GM19193 (cell line): ENCODE measurements around the gene SGSH.
A peak's percentile ranks its signal among the peaks of the same experiment; 100 is the strongest.

Experiments used
- POLR2A ChIP-seq: IDR thresholded peaks from 4 replicates; pipeline ENCODE4 v1.6.1; 2011; ENCODE audit not compliant: insufficient read depth, insufficient read length; ENCODE audit errors: extremely low read depth

Gene SGSH

DNA sequence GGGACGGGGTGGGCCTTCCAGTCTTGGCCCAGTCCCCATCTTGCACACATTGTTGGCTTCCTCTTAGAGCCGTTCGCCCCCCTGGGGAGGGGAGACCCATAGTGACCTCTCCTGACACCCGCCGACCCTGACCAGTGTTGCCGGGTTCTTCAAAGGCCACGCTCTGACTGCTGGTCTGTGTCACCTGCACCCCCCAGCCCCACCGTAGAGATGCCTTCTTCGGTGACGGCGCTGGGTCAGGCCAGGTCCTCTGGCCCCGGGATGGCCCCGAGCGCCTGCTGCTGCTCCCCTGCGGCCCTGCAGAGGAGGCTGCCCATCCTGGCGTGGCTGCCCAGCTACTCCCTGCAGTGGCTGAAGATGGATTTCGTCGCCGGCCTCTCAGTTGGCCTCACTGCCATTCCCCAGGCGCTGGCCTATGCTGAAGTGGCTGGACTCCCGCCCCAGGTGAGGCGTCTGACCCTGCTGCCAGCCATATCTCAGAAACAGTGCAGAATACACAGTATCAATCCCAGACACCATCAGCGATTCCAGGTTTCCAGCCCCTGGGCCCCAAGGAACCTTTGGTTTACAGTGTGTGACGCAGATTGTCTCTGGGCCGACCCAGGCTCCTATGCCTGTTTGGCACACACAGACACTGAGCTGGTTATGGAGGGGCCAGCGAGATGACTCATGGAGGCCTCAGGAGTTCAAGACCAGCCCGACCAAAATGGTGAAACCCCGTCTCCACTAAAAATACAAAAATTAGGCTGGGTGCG lies 1.4 kb upstream of the SGSH start:
- TF ChIP-seq POLR2A: no peak

DNA sequence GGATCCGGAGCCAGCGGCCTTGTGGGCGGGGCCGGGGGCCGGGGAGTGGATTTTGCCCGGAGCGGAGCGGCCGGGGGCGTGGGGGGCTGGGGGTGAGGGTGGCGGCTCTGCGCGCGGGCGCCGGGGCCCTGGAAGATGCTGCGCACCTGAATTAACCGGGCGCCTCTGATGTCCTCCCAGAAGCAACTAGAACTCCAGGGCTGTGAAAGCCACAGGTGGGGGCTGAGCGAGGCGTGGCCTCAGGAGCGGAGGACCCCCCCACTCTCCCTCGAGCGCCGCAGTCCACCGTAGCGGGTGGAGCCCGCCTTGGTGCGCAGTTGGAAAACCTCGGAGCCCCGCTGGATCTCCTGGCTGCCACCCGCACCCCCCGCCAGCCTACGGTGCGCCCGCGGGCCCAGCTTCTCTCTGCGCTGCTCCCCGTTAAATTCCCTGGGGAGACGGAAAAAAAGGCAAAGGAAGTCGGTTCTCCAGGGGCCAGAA lies 643 bp upstream of the SGSH start:
- no peak for TF ChIP-seq POLR2A

DNA sequence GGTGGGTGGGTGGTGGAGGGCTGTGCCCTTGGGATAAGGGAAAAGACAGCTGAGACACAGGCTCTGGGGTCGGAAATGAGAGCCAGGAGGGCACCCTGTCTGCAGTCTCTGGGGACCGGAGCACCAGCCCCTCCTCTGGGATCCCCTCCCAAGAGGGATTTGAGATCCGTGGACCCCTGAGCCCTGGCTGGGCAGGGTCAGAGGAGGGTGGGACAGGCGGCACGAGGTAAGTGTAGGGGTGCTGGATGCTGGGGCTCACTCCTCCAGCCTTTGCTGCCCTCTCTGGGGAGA lies 425 bp downstream of the SGSH start:
- TF ChIP-seq POLR2A: peak; percentile 35

DNA sequence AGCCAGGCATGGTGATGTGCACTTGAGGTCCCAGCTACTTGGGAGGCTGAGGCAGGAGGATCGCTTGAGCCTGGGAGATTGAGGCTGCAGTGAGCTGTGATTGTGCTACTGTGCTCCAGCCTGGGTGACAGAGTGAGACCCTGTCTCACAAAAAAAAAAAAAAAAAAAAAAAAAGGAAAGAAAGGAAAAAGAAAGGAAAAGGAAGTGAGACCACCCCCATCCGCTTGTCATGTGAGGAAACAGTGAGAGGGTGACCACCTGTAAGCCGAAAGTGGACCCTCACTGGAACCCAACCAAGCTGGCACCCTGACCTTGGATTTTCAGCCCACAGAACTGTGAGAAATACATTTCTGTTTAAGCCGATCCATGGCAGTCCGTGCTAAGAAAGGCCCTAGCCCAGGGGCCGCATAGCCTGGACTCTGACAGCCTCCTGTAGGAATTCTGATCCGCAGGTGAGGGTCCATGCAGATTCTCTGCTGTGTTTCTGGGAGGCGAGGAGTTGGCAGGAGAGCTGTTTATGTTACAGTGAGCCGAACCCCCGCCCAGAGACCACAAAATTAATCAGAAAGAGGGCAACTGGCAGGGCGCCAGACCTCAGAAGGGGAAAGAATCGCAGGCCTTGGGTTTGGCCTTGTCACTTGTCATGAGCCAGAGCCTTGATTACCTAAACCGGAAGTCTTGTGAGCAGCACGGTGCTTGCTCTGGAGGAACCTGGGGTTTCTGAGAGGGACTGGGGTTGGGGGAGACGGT lies 945 bp downstream of the SGSH start:
- no peak for TF ChIP-seq POLR2A

DNA sequence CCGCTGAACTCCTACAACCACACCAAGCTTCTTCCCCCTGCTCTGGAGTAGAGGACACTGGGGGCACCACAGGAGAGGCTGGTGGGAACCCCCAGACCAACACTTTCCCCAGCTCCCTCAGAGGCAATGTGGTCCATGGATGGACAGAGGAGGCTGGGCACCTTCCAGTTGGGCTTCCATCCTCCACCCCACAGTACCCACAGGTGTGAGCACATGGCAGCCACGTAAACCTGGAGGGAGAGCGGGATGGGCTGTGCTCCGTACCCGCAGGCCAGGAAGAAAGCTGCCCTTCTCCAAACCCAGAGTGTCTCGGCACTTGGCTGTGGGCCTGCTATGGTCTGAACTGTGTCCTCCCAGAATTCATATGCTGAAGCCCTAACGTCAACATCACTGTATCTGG lies 1.7 kb downstream of the SGSH start:
- TF ChIP-seq POLR2A: no peak

DNA sequence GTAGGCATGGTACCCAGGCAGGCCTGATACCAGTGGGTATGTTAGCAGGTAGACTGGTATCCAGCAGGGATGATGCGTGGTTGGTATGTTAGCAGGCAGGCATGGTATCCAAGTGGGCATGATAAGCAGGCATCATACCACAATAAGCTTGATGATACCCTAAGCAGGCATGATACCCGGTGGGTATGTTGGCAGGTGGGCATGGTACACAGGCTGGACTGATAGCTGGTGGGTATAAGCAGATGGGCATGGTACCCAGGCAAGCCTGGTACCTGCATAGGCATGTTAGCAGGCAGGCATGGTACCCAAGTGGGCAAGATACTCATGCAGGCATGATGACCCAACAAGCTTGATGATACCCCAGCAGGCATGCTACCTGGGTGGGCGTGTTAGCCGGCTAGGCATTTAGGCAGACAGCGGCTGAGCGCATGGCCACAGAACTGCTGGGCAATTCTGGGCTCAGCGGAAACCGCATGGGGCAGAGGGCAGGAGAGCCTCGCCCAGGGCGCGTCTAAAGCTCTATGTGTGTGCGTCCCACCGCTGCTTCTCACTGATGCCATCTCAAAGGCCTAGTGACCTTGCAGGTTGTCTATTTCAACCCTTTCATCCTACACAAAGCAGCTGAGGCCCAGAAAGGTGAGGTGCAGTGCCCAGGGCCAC lies 2.3 kb downstream of the SGSH start:
- no peak for TF ChIP-seq POLR2A

DNA sequence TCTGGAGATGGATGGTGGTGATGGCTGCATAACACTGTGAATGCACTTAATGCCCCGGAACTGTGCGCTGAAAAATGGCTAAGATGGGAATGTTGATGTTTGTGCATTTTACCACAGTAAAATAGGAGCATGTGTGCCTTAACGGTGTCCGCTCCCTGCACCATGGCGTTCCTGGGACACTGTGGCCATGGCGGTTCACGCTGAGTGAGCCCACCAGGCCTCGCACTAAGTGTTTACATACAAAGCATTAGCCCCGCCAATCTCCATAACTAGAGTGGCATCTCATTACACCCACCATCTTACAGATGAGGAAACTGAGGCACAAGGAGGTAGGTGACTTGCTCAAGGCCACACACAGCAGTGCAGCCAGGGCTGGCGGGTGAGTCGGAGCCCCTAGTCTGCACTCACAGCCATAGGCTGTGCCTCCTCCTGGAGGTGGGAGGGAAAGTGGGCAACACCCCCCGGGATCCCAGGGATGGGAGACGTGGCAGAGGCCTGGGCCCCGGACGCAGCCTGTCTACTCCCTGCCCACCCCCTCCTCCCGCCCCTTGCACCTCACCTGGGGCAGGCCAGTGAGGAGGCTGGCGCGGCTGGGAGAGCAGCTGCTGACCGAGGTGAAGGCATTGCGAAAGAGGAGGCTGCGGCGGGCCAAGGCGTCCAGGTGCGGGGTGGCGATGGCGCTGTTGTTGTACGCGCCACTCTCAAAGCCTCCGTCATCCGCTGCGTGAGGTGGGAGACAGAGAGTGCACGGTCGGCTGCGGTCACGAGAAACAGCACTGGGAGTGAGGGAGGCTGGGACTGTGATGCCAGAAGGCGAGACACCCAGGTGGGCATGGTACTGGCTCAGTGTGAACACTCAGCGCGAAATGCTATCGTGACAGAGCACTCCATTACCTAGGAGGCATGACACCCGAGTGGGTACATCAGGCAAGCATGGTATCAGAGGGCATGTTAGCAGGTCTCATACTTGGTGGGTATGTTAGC lies 3.4 kb downstream of the SGSH start:
- TF ChIP-seq POLR2A: no peak

DNA sequence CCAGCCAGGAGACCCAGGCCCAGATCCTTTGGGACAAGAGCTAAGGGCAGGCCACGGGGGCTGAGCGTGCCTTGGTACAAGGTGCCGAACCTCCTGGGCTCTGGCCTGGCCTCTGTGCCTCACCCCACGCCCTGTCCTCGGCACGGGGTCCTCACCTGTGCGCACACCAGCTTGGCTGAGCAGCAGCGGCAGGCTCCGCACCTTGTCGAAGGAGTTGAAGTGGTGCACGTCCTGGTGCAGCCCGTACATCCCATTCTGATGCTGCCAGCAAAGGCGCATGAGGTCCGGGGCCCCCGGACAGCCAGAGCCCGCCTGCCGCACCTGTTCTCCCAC lies 5.3 kb downstream of the SGSH start:
- TF ChIP-seq POLR2A: no peak

DNA sequence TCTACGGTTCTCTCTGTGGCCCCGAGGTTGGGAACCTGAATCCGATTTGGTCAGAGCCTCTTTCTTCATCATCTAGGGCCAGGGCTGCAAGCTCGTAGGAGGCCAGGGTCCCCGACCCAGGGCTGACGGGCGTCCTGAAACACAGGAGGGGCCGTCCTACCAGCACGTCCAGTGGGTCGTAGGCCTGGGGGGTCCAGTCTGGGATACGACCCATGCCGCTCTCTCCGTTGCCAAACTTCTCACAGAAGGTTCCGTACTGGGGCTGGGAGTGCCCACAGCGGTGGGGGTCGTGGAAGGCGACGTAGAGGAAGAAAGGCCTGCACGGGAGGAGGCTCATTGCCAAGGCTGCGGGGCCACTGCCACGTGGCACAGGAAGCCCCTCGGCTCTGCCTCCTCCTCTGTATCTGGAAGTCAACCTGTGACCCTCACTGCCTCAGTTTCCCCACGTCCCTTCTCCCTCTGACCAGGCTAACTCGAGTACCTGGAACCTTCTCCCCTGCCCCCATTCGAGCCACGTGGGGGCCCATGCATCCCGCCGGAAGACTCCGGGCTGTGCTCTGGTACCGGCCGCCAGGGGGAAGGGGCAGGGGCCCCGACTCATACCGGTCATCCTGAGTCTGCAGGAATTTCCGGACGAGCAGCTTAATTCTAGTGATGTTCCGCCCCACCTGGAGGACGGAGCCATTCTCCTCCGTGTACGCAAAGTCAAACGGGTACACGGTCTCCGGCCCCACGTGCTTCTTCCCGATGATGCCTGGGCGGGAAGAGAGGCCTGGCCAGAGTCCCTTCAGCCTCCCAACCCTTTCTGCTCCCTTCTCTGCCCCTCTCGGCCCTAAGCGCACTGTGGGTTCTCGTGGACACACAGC lies 5.9 kb downstream of the SGSH start:
- TF ChIP-seq POLR2A: no peak

DNA sequence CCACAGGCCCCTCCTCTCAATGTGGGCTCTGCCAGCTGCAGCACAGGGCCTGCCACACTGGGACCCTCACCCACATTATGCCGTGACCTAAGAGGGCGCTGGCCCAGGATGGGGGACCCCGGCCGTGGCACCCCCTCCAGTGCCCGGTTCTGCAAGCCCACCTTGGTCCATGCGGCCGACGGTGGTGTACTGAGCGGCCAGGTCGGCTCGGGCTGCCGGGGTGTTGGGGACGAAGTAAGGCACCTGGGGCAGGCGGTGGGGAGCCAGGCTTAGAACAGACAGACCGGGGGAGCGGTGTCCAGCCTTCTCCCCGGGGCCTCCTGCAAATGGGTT lies 6.5 kb downstream of the SGSH start:
- TF ChIP-seq POLR2A: no peak

DNA sequence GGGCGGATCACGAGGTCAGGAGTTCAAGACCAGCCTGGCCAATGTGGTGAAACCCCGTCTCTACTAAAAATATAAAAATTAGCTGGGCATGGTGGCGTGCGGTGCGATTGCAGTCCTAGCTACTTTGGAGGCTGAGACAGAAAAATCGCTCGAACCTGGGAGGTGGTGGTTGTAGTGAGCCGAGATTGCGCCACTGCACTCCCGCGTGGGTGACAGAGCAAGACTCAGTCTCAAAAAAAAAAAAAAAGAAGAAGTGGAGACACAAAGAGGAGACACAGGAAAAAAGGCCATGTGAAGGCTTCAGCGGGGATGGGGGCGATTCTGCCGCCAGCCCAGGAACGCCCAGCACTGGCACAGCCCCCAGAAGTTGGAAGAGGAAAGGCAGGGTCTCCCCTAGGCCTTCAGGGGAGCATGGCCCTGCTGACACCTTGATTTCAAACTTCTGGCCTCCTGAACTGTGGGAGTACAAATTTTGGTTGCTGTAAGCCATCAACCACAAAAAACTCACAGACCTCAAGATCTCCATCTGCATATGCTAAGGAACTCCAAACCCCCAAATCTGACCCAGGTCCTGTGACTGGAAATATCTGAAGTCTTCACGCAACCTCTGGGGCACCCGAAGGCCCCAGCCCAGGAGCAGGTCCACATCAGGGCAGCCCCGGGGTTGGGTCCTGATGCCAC lies 7.0 kb downstream of the SGSH start:
- no peak for TF ChIP-seq POLR2A

DNA sequence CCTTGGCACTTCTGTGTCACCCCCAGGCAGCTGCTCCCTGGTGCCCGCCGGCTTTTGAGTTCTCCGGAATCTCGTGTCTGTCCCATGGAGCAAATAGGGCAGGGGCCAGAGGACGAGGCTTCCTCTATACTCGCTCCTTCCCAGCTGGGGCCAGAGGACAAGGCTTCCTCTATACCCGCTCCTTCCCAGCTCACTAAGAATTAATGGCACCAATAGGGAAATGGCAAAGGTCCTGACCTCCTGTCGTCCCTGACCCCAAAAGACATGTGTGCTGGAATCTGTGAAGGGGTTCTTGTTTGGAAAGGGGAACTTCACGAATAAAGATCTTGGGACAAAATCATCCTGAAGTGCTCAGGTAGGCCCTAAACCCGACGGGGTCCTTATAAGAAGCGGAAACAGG lies 7.6 kb downstream of the SGSH start:
- no peak for TF ChIP-seq POLR2A

DNA sequence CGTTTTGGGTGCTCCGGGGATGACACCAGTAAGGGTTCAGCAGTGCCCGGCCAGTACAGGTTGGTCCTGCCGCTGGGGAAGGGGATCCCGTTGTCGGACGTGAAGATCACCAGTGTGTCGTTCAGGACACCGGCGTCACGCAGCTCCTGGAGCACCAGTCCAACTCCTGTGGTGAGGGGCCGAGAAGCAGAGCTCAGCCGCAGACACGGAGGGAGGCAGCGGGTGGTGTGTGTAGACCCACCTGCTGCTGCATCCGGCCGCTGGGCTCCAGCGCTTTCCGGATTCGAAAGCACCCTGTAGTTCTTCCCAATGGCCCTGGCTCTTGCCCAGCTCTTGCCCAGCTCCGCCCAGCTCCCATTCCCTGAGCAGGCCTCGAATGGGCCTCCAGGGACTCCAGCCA lies 8.0 kb downstream of the SGSH start:
- TF ChIP-seq POLR2A: no peak
